Measurements from ENCODE around the gene PALMD.

PALMD gene

GRCh38 chr1:99645699-99646531 is at the start of gene PALMD:
Gene PALMD (plus strand): TSS chr1:99646113. CDS start chr1:99646318, 205 bp downstream.
- peak; percentile 77 for DNase-seq

GRCh38 chr1:99598738-99599411 is 47.0 kb upstream of the PALMD start:
- DNase-seq = no peak

- no peak for DNase-seq
Measured at GRCh38 chr1:99599678-99600175, 46.2 kb upstream of the PALMD start.

GRCh38 chr1:99600782-99601181 is 45.1 kb upstream of the PALMD start:
- DNase-seq = no peak

- DNase-seq = no peak
Measured at GRCh38 chr1:99601208-99601607, 44.7 kb upstream of the PALMD start.

- DNase-seq = no peak
Measured at GRCh38 chr1:99601709-99602403, 44.1 kb upstream of the PALMD start.

- no peak for DNase-seq
Measured at GRCh38 chr1:99602404-99602969, 43.4 kb upstream of the PALMD start.

- no peak for DNase-seq
Measured at GRCh38 chr1:99603699-99604560, 42.0 kb upstream of the PALMD start.

GRCh38 chr1:99606306-99606705 is 39.6 kb upstream of the PALMD start:
- no peak for DNase-seq

- no peak for DNase-seq
Measured at GRCh38 chr1:99607590-99607989, 38.3 kb upstream of the PALMD start.

- DNase-seq = no peak
Measured at GRCh38 chr1:99608058-99608457, 37.9 kb upstream of the PALMD start.

GRCh38 chr1:99613716-99614115 is 32.2 kb upstream of the PALMD start:
- DNase-seq = no peak

GRCh38 chr1:99614728-99615127 is 31.2 kb upstream of the PALMD start:
- DNase-seq = no peak

GRCh38 chr1:99619583-99619982 is 26.3 kb upstream of the PALMD start:
- no peak for DNase-seq

- DNase-seq = no peak
Measured at GRCh38 chr1:99621340-99621901, 24.5 kb upstream of the PALMD start.

- DNase-seq = no peak
Measured at GRCh38 chr1:99622702-99623347, 23.1 kb upstream of the PALMD start.

GRCh38 chr1:99623554-99623953 is 22.4 kb upstream of the PALMD start:
- DNase-seq = no peak

- no peak for DNase-seq
Measured at GRCh38 chr1:99627615-99628014, 18.3 kb upstream of the PALMD start.

- DNase-seq = no peak
Measured at GRCh38 chr1:99629164-99629563, 16.7 kb upstream of the PALMD start.

GRCh38 chr1:99634971-99635624 is 10.8 kb upstream of the PALMD start:
- DNase-seq = no peak

- no peak for DNase-seq
Measured at GRCh38 chr1:99635664-99636063, 10.2 kb upstream of the PALMD start.
